Measurements from ENCODE around the gene FOXQ1.

The FOXQ1 gene, protein sequence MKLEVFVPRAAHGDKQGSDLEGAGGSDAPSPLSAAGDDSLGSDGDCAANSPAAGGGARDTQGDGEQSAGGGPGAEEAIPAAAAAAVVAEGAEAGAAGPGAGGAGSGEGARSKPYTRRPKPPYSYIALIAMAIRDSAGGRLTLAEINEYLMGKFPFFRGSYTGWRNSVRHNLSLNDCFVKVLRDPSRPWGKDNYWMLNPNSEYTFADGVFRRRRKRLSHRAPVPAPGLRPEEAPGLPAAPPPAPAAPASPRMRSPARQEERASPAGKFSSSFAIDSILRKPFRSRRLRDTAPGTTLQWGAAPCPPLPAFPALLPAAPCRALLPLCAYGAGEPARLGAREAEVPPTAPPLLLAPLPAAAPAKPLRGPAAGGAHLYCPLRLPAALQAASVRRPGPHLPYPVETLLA

GRCh38 chr6:1311400-1312202, at the start of gene FOXQ1:
Gene FOXQ1 (plus strand): TSS chr6:1312098. CDS start chr6:1312705, 607 bp downstream.
- DNase-seq (ENCODE audit: low read depth in 1 of 2, low spot score in 1 of 2): no peak

GRCh38 chr6:1262704-1263038, 49.2 kb upstream of the FOXQ1 start:
- no peak for DNase-seq (ENCODE audit: low read depth in 1 of 2, low spot score in 1 of 2)

DNA sequence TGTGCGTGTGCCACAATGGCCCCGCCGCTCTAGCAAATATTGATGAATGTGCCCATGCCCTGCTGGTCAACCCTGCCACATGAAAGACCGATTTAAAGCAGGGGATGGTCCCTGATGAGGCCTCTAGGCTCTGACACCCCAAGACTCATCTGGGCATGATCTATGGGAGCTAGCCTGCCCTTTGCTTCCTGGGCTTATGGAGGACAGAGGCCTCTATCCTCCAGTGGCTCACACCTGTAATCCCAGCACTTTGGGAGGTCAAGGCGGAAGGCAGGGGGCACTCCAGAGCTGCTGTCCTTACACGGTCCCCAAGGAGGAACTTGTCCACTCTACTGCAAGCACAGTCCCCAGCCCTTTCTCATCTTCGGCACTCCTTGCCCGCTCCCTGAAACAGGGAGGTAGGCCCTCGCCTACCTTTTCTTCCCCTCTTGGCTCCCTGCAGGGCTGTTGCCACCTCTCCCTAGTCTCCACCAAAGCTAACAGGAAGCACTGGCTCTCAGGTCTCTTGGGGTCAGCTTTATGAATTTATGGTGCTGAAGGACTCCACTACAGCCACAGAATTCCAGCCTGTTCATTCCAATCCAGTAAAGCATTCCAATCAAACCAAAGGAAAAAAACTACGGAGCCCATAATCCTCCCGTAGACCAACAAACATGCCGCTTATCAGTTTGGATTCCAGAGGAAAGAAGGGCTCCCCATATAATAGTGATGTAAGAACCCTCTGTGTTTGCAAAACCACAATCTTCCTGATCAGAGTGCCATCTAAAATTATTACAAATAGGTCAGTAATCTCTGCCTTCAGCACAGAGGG, 48.7 kb upstream of the FOXQ1 start:
- DNase-seq (ENCODE audit: low read depth in 1 of 2, low spot score in 1 of 2): no peak

- no peak for DNase-seq (ENCODE audit: low read depth in 1 of 2, low spot score in 1 of 2)
These were observed 48.0 kb upstream of the FOXQ1 start for GRCh38 chr6:1263850-1264377.

- no peak for DNase-seq (ENCODE audit: low read depth in 1 of 2, low spot score in 1 of 2)
These were observed 47.1 kb upstream of the FOXQ1 start for GRCh38 chr6:1264619-1265445.

- DNase-seq (ENCODE audit: low read depth in 1 of 2, low spot score in 1 of 2): no peak
These were observed 45.2 kb upstream of the FOXQ1 start for GRCh38 chr6:1266686-1267056.

DNA sequence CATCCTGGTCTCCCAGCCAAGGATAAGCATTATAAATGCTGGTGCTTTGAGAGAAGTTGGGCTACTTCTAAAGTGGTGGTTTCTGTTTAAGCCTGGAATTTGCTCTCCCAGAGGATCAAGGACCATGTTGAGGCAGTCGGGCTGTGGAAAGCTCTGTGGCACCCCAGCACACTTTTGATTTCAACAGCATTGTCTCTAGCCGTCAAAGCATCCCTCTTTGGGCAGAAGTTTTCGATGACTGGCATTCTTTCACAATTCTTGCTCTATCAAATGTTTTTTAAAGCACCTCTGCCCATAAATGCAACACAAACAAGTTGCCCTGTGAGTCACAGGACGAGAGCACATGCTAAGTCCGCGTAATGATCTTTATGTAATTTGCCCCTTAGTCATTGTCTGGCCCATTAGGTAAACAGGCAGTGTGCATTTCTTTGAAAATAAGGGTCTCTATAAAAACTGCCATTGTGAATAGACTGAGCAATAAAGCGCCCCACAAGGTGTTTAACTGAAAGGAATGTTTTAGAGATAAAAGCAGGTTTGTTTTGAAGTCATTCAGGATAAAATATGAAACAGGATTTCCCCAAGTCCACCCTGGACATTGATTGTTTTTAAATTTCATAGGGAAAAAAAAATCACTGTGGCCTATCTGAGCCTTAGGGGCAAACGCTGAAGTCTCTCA, 44.7 kb upstream of the FOXQ1 start:
- DNase-seq (ENCODE audit: low read depth in 1 of 2, low spot score in 1 of 2): no peak

DNA sequence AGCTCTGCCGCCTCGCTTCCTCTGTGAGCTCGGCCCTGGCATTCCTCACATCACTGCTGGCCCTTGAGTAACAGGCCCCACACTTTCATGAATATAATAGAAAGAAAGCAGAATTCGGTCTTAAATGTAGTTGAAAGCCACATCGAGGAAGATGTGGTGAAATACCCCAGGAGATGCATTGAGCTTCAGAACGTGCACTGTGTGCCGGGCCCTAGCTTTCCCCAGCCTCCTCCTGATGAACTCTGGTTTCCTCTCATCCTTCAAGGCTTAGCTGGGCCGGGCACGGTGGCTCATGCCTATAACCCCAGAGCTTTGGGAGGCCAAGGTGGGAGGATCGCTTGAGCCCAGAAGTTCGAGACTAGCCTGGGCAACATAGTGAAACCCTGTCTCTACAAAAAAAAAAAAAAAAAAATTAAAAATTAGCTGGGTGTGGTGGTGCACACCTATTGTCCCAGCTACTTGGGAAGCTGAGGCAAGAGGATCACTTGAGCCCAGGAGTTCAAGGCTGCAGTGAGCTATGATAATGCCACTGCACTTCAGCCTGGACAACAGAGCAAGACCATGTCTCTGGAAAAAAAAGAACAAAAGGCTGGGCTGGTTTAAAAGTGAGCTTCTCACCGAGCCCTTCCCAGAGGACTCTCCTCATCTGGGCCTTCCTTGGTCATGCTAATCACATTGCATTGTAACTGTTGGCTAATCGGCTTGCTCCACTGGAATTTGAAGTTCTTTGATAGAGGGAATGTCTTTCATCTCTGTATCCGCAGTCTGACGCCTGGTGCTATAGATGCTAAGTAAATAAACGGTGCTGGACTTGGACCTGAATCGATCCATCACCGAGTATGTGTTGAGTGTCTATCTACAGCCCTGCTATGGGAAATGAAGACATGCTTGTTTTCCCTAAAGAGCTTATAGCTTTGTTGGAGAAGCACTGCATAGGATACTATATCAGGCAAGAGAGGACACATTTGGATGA, 43.8 kb upstream of the FOXQ1 start:
- no peak for DNase-seq (ENCODE audit: low read depth in 1 of 2, low spot score in 1 of 2)

- no peak for DNase-seq (ENCODE audit: low read depth in 1 of 2, low spot score in 1 of 2)
These were observed 40.7 kb upstream of the FOXQ1 start for GRCh38 chr6:1271071-1271763.

DNA sequence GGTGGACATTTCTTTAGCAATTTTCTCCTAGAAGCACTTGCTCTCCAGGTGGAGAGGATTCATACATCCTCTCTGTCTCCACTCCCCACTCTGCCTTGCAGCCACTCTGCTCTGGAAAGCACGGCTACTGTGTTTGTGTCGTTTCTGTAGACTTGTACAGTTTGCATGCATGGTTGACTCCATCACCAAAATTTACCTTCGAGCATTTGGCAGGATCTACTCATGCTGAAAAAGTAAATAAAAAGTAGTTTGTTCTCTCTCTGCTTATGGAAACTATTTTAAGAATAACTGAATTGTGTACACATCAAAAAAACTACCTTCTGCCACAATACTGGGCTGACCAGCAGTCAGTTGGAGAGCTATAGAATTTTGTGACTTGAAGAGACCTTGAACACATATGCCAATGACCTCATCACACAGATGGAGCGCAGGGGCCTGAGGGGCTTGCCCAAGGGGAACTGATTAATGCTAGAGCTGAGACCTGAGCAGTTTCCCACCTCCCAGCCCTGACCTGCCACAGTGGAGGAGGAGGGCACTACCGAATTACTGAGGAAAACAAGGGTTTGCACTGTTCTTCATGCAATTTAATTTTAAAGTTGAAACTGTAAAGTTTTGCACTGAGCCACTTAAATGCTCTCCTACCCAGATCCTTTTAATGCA, 33.7 kb upstream of the FOXQ1 start:
- DNase-seq (ENCODE audit: low read depth in 1 of 2, low spot score in 1 of 2): no peak

DNA sequence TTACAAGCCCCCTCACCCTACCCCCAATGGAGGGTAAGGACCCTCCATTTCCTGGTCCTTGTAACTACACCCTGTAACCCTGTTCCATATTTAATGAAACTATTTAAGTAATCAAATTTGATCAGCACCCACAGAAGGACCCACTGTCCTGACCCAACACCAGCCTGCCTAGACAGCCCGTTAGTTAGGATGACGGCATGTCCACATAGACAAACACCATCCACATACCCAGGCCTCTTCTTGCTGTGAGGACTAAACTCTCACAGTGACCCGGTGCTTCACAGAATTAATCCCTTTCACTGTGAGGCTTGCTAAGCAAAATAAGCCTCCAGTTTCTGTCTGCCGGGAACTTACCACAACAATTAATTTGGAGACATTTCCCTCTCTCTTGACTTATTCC, 32.8 kb upstream of the FOXQ1 start:
- no peak for DNase-seq (ENCODE audit: low read depth in 1 of 2, low spot score in 1 of 2)

GRCh38 chr6:1280666-1281300, 31.1 kb upstream of the FOXQ1 start:
- no peak for DNase-seq (ENCODE audit: low read depth in 1 of 2, low spot score in 1 of 2)

DNA sequence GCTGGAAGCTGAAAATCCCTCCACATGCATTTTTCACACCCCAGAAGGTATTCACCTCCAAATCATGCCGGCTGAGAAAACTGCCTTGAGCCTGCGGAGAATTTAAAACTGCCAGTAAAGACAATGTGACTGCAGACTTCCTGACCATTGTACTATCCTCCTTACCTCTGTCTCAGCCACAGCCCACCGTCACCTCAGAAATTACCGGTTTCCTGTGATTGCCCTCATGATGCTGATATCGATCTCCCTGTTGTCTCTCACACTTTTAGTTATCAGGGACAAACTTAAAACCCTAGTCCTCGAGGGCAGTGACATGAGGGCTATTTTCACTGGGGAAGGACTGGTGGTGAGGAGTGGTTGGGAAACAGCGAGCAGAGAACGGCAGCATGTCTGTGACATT, 30.2 kb upstream of the FOXQ1 start:
- DNase-seq (ENCODE audit: low read depth in 1 of 2, low spot score in 1 of 2): no peak

GRCh38 chr6:1283501-1283900, 28.4 kb upstream of the FOXQ1 start:
- DNase-seq (ENCODE audit: low read depth in 1 of 2, low spot score in 1 of 2): no peak

- no peak for DNase-seq (ENCODE audit: low read depth in 1 of 2, low spot score in 1 of 2)
These were observed 26.3 kb upstream of the FOXQ1 start for GRCh38 chr6:1285556-1285955.

- DNase-seq (ENCODE audit: low read depth in 1 of 2, low spot score in 1 of 2): no peak
These were observed 25.9 kb upstream of the FOXQ1 start for GRCh38 chr6:1285956-1286355.

DNA sequence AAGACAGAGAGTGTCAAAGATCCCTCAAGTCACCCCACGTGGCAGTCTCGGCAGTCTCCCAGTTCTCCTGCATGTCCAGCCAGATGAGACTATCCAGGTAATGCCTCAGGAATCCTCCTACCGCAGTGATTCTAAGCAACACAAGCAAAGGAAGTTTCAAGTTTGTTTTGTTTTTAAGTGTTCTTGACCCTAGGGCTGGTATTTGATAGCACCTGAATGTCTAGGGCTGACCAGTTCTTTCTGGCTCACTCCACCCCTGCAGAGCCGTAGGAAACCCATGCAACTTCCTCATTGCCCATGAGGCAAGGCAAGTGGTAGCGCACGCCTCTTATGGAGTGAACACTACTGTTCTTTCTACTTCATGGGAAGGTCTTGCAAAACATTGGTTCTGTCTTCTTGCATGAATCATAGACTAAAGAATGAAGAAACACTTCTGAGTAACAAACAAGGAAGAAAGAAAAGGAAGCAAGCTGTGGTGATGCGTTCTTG, 24.8 kb upstream of the FOXQ1 start:
- DNase-seq (ENCODE audit: low read depth in 1 of 2, low spot score in 1 of 2): no peak

Measured in activated CD4-positive, alpha-beta T cell treated with anti-CD3 and anti-CD28 coated beads, Interleukin-2, amount 50 U/mL, for 24 hours (primary cell).